Activated T-cell treated with anti-CD3 and anti-CD28 coated beads, Interleukin-2, amount 50 U/mL, for 48 hours (primary cell): ENCODE measurements around the gene NAPG.
"Not testable (repeated sequence)": the region's sequence is repeated elsewhere in the genome, so short reads cannot be mapped to it uniquely, and the experiment has no call there.

Source experiments
- DNase-seq, 2 experiments: peaks; one replicate each; pipeline ENCODE4 v3.0.0-alpha.2; 2020

NAPG gene

GRCh38 chr18:10588975-10589374 lies 63.1 kb downstream of the NAPG start:
- DNase-seq: no peak

GRCh38 chr18:10590412-10590811 lies 64.6 kb downstream of the NAPG start:
- no peak for DNase-seq

DNA sequence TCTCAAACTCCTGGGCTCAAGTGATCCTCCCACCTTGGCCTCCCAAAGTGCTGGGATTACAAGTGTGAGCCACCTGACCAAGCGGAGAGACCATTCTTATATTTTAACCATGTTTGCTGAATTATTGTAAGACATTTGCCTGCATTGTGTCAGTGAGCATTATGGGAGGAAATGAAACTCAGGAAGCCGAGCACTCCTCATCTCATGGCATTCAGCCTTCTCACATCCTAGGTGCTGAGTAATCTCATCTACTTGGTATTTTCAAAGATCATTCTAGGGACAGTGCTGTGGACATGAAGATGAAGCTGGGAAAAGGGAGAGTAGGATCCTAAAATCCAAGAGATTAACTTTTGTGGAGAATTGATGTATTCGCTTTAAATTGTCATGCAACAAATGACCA lies 66.1 kb downstream of the NAPG start:
- no peak for DNase-seq

DNA sequence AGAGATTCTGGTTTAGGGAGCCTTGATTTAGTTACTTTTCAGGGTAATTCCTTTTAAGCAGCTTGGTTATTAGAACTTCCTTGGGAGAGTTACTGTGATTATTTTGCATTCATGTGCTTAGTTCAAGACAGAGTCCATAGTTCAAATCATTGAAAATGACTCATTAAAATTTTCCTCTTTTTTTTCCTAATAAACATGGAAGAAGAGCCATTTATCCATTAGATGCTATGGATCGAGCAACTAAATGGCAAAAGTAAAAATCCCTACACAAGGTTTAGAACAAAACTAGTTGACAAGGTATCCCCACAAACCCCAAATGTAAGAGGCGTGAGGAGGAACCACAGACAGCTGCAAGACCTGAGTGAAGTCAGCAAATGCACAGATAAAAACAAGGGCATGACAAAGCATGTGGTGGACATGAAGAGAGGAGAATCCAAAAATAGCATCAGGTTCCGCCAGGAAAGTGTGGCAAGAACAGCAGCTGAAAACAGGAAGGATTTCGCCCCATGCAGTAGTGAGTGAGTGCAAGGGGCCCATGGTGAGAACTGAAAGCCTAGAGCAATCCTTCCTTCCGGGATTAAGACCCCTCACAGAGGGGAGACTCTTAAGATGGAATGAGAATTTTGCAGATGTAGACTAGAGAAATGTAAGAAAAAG lies 67.7 kb downstream of the NAPG start:
- DNase-seq: not testable (repeated sequence)

- not testable (repeated sequence) for DNase-seq
Measured at GRCh38 chr18:10595917-10596316, 70.1 kb downstream of the NAPG start.

DNA sequence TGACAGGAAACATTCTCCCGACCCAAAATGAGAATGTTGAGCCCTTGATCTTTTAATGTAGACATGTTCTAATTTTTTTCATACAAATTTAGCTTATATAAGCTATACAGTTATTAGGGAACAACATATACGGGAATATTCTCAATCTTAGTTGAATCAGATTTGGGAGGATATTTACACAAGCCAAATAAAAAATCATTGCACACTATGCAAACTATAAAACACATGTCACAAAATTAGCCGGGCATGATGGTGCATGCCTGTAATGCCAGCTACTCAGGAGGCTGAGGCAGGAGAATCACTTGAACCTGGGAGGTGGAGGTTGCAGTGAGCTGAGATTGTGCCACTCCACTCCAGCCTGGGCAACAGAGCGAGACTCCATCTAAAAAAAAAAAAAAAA lies 71.9 kb downstream of the NAPG start:
- DNase-seq: not testable (repeated sequence)

GRCh38 chr18:10600701-10601100 lies 74.9 kb downstream of the NAPG start:
- not testable (repeated sequence) for DNase-seq
